Loucy (cell line): ENCODE data around the gene TRPC3.

Experiments
- H2AFZ ChIP-seq: fragments of 200-600 bp; sonication (generic); 2 replicates; pipeline ENCODE4 v1.6.0; 2016; ENCODE audit warnings: antibody characterized with exemption, mild to moderate bottlenecking, low read length, moderate library complexity
- H3F3A ChIP-seq: fragments of 200-600 bp; 2 replicates; pipeline ENCODE4 v1.6.0; 2016; ENCODE audit warnings: antibody characterized with exemption, low read depth, mild to moderate bottlenecking
- H3K27me3 ChIP-seq: fragments of 200-600 bp; sonication (generic); 2 replicates; pipeline ENCODE4 v1.6.1; 2014; ENCODE audit warnings: low read length, mild to moderate bottlenecking; ENCODE audit not compliant: insufficient read depth, poor library complexity, severe bottlenecking
- H3K36me3 ChIP-seq: fragments of 200-600 bp; sonication (generic); 2 replicates; pipeline ENCODE4 v1.6.1; 2016; ENCODE audit warnings: low read length; ENCODE audit not compliant: insufficient read depth
- H3K4me1 ChIP-seq: fragments of 200-600 bp; sonication (generic); 2 replicates; pipeline ENCODE4 v1.5.1; 2014; ENCODE audit warnings: low read length, mild to moderate bottlenecking; ENCODE audit not compliant: insufficient read depth, poor library complexity, severe bottlenecking
- H3K4me2 ChIP-seq: fragments of 200-600 bp; sonication (generic); 2 replicates; pipeline ENCODE4 v1.6.0; 2014; ENCODE audit warnings: antibody characterized with exemption, low read length, low read depth, mild to moderate bottlenecking; ENCODE audit not compliant: poor library complexity, severe bottlenecking
- H3K4me3 ChIP-seq: fragments of 200-600 bp; sonication (generic); 2 replicates; pipeline ENCODE4 v1.5.1; 2014; ENCODE audit warnings: low read length, mild to moderate bottlenecking, mixed read lengths; ENCODE audit not compliant: poor library complexity, severe bottlenecking
- H3K79me2 ChIP-seq: fragments of 200-600 bp; sonication (generic); 2 replicates; pipeline ENCODE4 v1.6.1; 2014; ENCODE audit warnings: low read length; ENCODE audit not compliant: insufficient read depth
- H3K9ac ChIP-seq: fragments of 200-600 bp; sonication (generic); 2 replicates; pipeline ENCODE4 v1.6.0; 2014; ENCODE audit warnings: mild to moderate bottlenecking, low read depth, low read length, moderate library complexity; ENCODE audit not compliant: poor library complexity, severe bottlenecking
- H3K9me2 ChIP-seq: fragments of 200-600 bp; sonication (generic); replicated peaks from 2 replicates; pipeline ENCODE4 v1.6.1; 2016; ENCODE audit warnings: low read depth, low read length, mixed read lengths
- H3K9me3 ChIP-seq: fragments of 200-600 bp; sonication (generic); 2 replicates; pipeline ENCODE4 v1.6.1; 2014; ENCODE audit warnings: mild to moderate bottlenecking, antibody characterized with exemption, low read length, low read depth; ENCODE audit not compliant: insufficient read depth
- H4K20me1 ChIP-seq: fragments of 200-600 bp; sonication (generic); 2 replicates; pipeline ENCODE4 v1.6.0; 2014; ENCODE audit warnings: antibody characterized with exemption, low read length, mild to moderate bottlenecking; ENCODE audit not compliant: insufficient read depth, poor library complexity, severe bottlenecking
- CTCF ChIP-seq: fragments of 200-600 bp; sonication (generic); conservative IDR thresholded peaks from 2 replicates; pipeline ENCODE4 v1.5.1; 2014; ENCODE audit warnings: mild to moderate bottlenecking, antibody characterized with exemption, low read length
- EZH2phosphoT487 ChIP-seq: fragments of 200-600 bp; IDR thresholded peaks from 2 replicates; pipeline ENCODE4 v1.6.1; 2018; ENCODE audit warnings: antibody characterized with exemption, mild to moderate bottlenecking, moderate library complexity, borderline replicate concordance

The TRPC3 gene

GRCh38 chr4:121846662-121847061, 105.2 kb downstream of the TRPC3 start:
- no peaks in the 10 kb centered on the region for H3K36me3 ChIP-seq
- H4K20me1 ChIP-seq: no peaks in the 10 kb centered on the region
- H3K9me2 ChIP-seq: no peaks in the 10 kb centered on the region
- H3F3A ChIP-seq: no peaks in the 10 kb centered on the region
- no peaks in the 10 kb centered on the region for H3K4me1 ChIP-seq
- no peaks in the 10 kb centered on the region for H3K79me2 ChIP-seq
- no peak overlapping the region for H3K4me2 ChIP-seq
- no peak overlapping the region for H2AFZ ChIP-seq
- TF ChIP-seq EZH2phosphoT487 (no peak), CTCF (no peak)
- no peak overlapping the region for H3K4me3 ChIP-seq
- H3K9me3 ChIP-seq: no peaks in the 10 kb centered on the region
- H3K27me3 ChIP-seq: no peaks in the 10 kb centered on the region
- no peak overlapping the region for H3K9ac ChIP-seq

- Histone ChIP-seq H3K9ac (no peak overlapping the region), H3K36me3 (no peaks in the 10 kb centered on the region)
These were observed 109.0 kb downstream of the TRPC3 start for GRCh38 chr4:121842862-121843261.

GRCh38 chr4:121838136-121838535, 113.7 kb downstream of the TRPC3 start:
- H3K9me2 ChIP-seq: no peaks in the 10 kb centered on the region
- H3K79me2 ChIP-seq: no peaks in the 10 kb centered on the region
- H3K9ac ChIP-seq: no peak overlapping the region
- H3K36me3 ChIP-seq: no peaks in the 10 kb centered on the region
- no peak overlapping the region for H3K4me3 ChIP-seq
- H4K20me1 ChIP-seq: no peaks in the 10 kb centered on the region
- H3K4me1 ChIP-seq: no peaks in the 10 kb centered on the region
- H3K9me3 ChIP-seq: no peaks in the 10 kb centered on the region
- H3F3A ChIP-seq: no peaks in the 10 kb centered on the region
- H3K27me3 ChIP-seq: no peaks in the 10 kb centered on the region
- no peak overlapping the region for H2AFZ ChIP-seq
- TF ChIP-seq CTCF (no peak), EZH2phosphoT487 (no peak)
- no peak overlapping the region for H3K4me2 ChIP-seq

More at GRCh38 chr4:121842862-121843261, 109.0 kb downstream of the TRPC3 start:
- Histone ChIP-seq H3K9me3 (no peaks in the 10 kb centered on the region), H3K4me1 (no peaks in the 10 kb centered on the region), H3K27me3 (no peaks in the 10 kb centered on the region), H3K4me3 (no peak overlapping the region), H3K4me2 (no peak overlapping the region), H3K9me2 (no peaks in the 10 kb centered on the region), H3F3A (no peaks in the 10 kb centered on the region), H2AFZ (no peak overlapping the region), H3K79me2 (no peaks in the 10 kb centered on the region), H4K20me1 (no peaks in the 10 kb centered on the region)
- TF ChIP-seq EZH2phosphoT487 (no peak), CTCF (no peak)
